Astrocyte (in vitro differentiated cells and primary cell): ENCODE results near the gene SLC5A4. TPM values are rescaled to one million over a fixed set of nuclear protein-coding genes. Genes with fewer than 3 reads are reported as not detected.

Source experiments
- DNase-seq: peaks from one replicate; pipeline ENCODE4 v3.0.0-alpha.2; 2010; ENCODE audit warnings: low read depth
- FAIRE-seq: peaks from 2 replicates; lab custom pipeline; 2011; peaks lifted over from hg19 to GRCh38; lab: Jason Lieb, UNC
- H2AFZ ChIP-seq: 2 replicates; pipeline ENCODE4 v1.6.0; 2012; ENCODE audit warnings: low read depth, low read length, inconsistent platforms
- H3K27ac ChIP-seq: 2 replicates; pipeline ENCODE4 v1.5.1; 2011; ENCODE audit warnings: low read depth, low read length, inconsistent platforms
- H3K27me3 ChIP-seq: 2 replicates; pipeline ENCODE4 v1.6.0; 2011; ENCODE audit warnings: low read length, inconsistent platforms; ENCODE audit not compliant: insufficient read depth
- H3K36me3 ChIP-seq: 2 replicates; pipeline ENCODE4 v1.5.1; 2011; ENCODE audit warnings: low read length, inconsistent platforms; ENCODE audit not compliant: insufficient read depth
- H3K4me1 ChIP-seq: 2 replicates; pipeline ENCODE4 v1.5.1; 2011; ENCODE audit warnings: low read length, inconsistent platforms; ENCODE audit not compliant: insufficient read depth
- H3K4me2 ChIP-seq: 2 replicates; pipeline ENCODE4 v1.6.0; 2012; ENCODE audit warnings: low read length, inconsistent platforms
- H3K4me3 ChIP-seq: 2 replicates; pipeline ENCODE4 v1.5.1; 2011; ENCODE audit warnings: low read depth, mild to moderate bottlenecking, low read length, inconsistent platforms; ENCODE audit not compliant: insufficient read depth
- H3K79me2 ChIP-seq: 2 replicates; pipeline ENCODE4 v1.6.0; 2012; ENCODE audit warnings: mild to moderate bottlenecking, low read length, inconsistent platforms; ENCODE audit not compliant: insufficient read depth
- H3K9ac ChIP-seq: 2 replicates; pipeline ENCODE4 v1.6.0; 2012; ENCODE audit warnings: mild to moderate bottlenecking, low read length, inconsistent platforms
- H3K9me3 ChIP-seq: 2 replicates; pipeline ENCODE4 v1.5.1; 2012; ENCODE audit warnings: low read depth, mild to moderate bottlenecking, low read length, inconsistent platforms; ENCODE audit not compliant: insufficient read depth
- H4K20me1 ChIP-seq: 2 replicates; pipeline ENCODE4 v1.6.0; 2012; ENCODE audit warnings: low read length, inconsistent platforms; ENCODE audit not compliant: insufficient read depth
- H3K27ac Mint-ChIP-seq: one replicate; pipeline ENCODE4 v1.8.0; 2021; ENCODE audit warnings: mild to moderate bottlenecking, mixed read lengths; ENCODE audit not compliant: unreplicated experiment
- H3K27me3 Mint-ChIP-seq: one replicate; pipeline ENCODE4 v1.8.0; 2021; ENCODE audit warnings: low read depth, mixed read lengths; ENCODE audit not compliant: unreplicated experiment
- H3K36me3 Mint-ChIP-seq: one replicate; pipeline ENCODE4 v1.8.0; 2021; ENCODE audit warnings: low read depth, mixed read lengths; ENCODE audit not compliant: unreplicated experiment
- H3K4me1 Mint-ChIP-seq: one replicate; pipeline ENCODE4 v1.8.0; 2021; ENCODE audit warnings: low read depth, mixed read lengths; ENCODE audit not compliant: unreplicated experiment
- H3K4me3 Mint-ChIP-seq: one replicate; pipeline ENCODE4 v1.8.0; 2021; ENCODE audit warnings: mild to moderate bottlenecking, moderate library complexity, mixed read lengths; ENCODE audit not compliant: unreplicated experiment
- H3K9me3 Mint-ChIP-seq: one replicate; pipeline ENCODE4 v1.8.0; 2021; ENCODE audit warnings: mild to moderate bottlenecking, mixed read lengths; ENCODE audit not compliant: unreplicated experiment
- EZH2 ChIP-seq: IDR thresholded peaks from 2 replicates; pipeline ENCODE4 v1.6.1; 2012; ENCODE audit warnings: mild to moderate bottlenecking, low read length, inconsistent platforms; ENCODE audit not compliant: insufficient read depth
- total RNA-seq: library from RNA; stranded (reverse); gene quantifications from 2 replicates; pipeline ENCODE4 v1.2.1, GENCODE V29; 2021
- TF ChIP-seq, protein P1 (sequence below): IDR thresholded peaks from 2 replicates; pipeline ENCODE4 v1.5.1; 2011; ENCODE audit warnings: low read depth, mild to moderate bottlenecking, inconsistent platforms, low read length, moderate library complexity; ENCODE audit not compliant: insufficient read depth

SLC5A4 gene
- total RNA-seq, 1 donor from 2014 or later, result 0.14 TPM

DNA sequence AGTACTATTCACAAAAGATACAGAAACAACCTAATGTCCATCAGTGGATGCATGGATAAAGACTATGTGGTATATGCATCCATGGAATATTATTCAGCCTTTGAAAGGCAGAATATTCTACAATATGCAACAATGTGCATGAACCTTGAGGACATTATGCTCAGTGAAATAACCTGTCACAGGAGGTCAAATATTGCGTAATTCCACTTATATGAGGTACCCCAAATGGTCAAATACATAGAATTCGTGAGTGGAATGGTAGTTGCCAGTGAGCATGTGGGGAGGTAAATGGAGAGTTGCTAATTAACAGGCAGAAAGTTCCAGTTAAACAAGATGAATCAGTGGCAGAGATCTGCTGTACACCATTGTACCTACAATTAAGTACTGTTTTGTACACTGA lies 3.6 kb upstream of the SLC5A4 start:
- FAIRE-seq (no peak), DNase-seq (no peak)
- Histone ChIP-seq H3K79me2 (no peaks in the 10 kb centered on the region), H4K20me1 (no peaks in the 10 kb centered on the region), H3K4me3 (no peak overlapping the region), H3K4me1 (no peaks in the 10 kb centered on the region), H3K9ac (no peak overlapping the region), H2AFZ (no peak overlapping the region), H3K4me2 (no peak overlapping the region), H3K36me3 (no peaks in the 10 kb centered on the region), H3K9me3 (no peaks in the 10 kb centered on the region), H3K27ac (no peak overlapping the region), H3K27me3 (no peaks in the 10 kb centered on the region)
- TF ChIP-seq EZH2, result no peak
- TF ChIP-seq, protein P1, sequence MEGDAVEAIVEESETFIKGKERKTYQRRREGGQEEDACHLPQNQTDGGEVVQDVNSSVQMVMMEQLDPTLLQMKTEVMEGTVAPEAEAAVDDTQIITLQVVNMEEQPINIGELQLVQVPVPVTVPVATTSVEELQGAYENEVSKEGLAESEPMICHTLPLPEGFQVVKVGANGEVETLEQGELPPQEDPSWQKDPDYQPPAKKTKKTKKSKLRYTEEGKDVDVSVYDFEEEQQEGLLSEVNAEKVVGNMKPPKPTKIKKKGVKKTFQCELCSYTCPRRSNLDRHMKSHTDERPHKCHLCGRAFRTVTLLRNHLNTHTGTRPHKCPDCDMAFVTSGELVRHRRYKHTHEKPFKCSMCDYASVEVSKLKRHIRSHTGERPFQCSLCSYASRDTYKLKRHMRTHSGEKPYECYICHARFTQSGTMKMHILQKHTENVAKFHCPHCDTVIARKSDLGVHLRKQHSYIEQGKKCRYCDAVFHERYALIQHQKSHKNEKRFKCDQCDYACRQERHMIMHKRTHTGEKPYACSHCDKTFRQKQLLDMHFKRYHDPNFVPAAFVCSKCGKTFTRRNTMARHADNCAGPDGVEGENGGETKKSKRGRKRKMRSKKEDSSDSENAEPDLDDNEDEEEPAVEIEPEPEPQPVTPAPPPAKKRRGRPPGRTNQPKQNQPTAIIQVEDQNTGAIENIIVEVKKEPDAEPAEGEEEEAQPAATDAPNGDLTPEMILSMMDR, result no peak
- H3K4me1 Mint-ChIP-seq, result no peaks in the 10 kb centered on the region
- H3K27me3 Mint-ChIP-seq, result peaks cover 19% of the 10 kb centered on the region
- H3K36me3 Mint-ChIP-seq, result no peaks in the 10 kb centered on the region
- no peak overlapping the region for H3K27ac Mint-ChIP-seq
- H3K9me3 Mint-ChIP-seq, result peaks cover 10% of the 10 kb centered on the region
- no peak overlapping the region for H3K4me3 Mint-ChIP-seq

DNA sequence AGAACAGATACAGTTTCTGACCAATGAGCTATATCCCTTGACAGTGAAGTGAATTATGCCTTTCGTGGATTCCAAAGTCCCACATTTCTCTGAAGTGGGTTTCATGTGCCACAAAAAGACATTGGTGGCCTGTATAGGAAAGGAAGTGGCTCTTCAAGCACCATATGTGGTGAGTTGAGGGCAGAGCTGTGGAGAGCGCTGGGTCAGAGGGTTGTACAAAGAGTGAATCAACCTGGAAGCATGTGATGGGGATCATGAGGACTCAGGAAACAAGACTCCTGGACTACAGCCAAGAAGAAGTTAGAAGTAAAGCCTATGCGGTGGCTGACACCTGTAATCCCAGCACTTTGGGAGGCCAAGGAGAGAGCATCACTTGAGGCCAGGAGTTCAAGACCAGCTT lies 579 bp upstream of the SLC5A4 start:
- Histone ChIP-seq H3K4me2 (no peak overlapping the region), H4K20me1 (no peaks in the 10 kb centered on the region), H3K36me3 (no peaks in the 10 kb centered on the region), H3K4me3 (no peak overlapping the region), H3K9ac (no peak overlapping the region), H3K9me3 (no peaks in the 10 kb centered on the region), H3K4me1 (no peaks in the 10 kb centered on the region), H3K27me3 (no peaks in the 10 kb centered on the region), H3K27ac (no peak overlapping the region), H2AFZ (no peak overlapping the region), H3K79me2 (no peaks in the 10 kb centered on the region)
- DNase-seq, result peak; percentile 1
- no peak for TF ChIP-seq EZH2
- TF ChIP-seq, protein P1, result no peak
- Mint-ChIP-seq H3K27me3 (peaks cover 20% of the 10 kb centered on the region), H3K27ac (no peak overlapping the region), H3K36me3 (no peaks in the 10 kb centered on the region), H3K4me1 (no peaks in the 10 kb centered on the region), H3K4me3 (no peak overlapping the region), H3K9me3 (peaks cover 10% of the 10 kb centered on the region)
- FAIRE-seq, result no peak

DNA sequence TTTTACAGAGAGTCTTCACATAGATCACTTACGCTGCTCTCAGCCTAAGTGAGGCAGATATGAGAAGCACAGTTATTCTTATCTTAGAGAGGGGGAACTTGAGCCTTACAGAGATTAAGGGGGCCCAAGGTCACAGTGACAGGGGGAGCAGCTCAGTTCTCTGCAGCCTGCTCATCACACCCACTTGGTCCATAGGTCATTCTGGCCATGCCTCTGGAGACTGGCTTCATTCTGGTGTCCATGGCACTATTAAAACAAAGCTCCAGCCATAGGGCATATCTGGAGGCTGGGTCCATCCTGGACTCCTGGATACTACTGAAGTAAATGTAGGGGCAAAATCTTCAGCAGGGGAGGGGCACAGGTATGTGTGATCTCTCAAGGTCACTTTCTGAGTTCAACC lies 5.9 kb downstream of the SLC5A4 start:
- H3K27ac Mint-ChIP-seq, result no peak overlapping the region
- H3K4me3 ChIP-seq, result no peak overlapping the region
- H3K4me2 ChIP-seq, result no peak overlapping the region
- no peaks in the 10 kb centered on the region for H3K9me3 ChIP-seq
- H3K36me3 ChIP-seq, result no peaks in the 10 kb centered on the region
- FAIRE-seq (no peak), DNase-seq (no peak)
- H3K9ac ChIP-seq, result no peak overlapping the region
- no peaks in the 10 kb centered on the region for H4K20me1 ChIP-seq
- TF ChIP-seq, protein P1, result no peak
- TF ChIP-seq EZH2, result no peak
- no peaks in the 10 kb centered on the region for H3K79me2 ChIP-seq
- no peak overlapping the region for H2AFZ ChIP-seq
- H3K4me1 Mint-ChIP-seq, result no peaks in the 10 kb centered on the region
- H3K27ac ChIP-seq, result no peak overlapping the region
- no peaks in the 10 kb centered on the region for H3K4me1 ChIP-seq
- peaks cover 23% of the 10 kb centered on the region for H3K27me3 Mint-ChIP-seq
- peaks cover 6% of the 10 kb centered on the region for H3K9me3 Mint-ChIP-seq
- no peaks in the 10 kb centered on the region for H3K27me3 ChIP-seq
- H3K4me3 Mint-ChIP-seq, result no peak overlapping the region
- no peaks in the 10 kb centered on the region for H3K36me3 Mint-ChIP-seq
